IPS-NIHi7 (cell line): Measurements from ENCODE around the gene CEP78.
"Not testable (repeated sequence)": the region's sequence is repeated elsewhere in the genome, so short reads cannot be mapped to it uniquely, and the experiment has no call there.

Experiments
- DNase-seq: peaks from one replicate; pipeline ENCODE4 v3.0.0; 2012; ENCODE audit warnings: mixed read lengths; ENCODE audit errors: extremely low spot score

CEP78 gene, protein sequence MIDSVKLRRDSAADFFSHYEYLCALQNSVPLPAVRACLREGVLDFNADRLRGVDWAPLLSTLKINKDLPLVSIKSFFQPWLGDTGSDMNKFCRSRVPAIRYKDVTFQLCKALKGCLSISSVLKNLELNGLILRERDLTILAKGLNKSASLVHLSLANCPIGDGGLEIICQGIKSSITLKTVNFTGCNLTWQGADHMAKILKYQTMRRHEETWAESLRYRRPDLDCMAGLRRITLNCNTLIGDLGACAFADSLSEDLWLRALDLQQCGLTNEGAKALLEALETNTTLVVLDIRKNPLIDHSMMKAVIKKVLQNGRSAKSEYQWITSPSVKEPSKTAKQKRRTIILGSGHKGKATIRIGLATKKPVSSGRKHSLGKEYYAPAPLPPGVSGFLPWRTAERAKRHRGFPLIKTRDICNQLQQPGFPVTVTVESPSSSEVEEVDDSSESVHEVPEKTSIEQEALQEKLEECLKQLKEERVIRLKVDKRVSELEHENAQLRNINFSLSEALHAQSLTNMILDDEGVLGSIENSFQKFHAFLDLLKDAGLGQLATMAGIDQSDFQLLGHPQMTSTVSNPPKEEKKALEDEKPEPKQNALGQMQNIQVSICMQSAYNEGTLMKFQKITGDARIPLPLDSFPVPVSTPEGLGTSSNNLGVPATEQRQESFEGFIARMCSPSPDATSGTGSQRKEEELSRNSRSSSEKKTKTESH

DNA sequence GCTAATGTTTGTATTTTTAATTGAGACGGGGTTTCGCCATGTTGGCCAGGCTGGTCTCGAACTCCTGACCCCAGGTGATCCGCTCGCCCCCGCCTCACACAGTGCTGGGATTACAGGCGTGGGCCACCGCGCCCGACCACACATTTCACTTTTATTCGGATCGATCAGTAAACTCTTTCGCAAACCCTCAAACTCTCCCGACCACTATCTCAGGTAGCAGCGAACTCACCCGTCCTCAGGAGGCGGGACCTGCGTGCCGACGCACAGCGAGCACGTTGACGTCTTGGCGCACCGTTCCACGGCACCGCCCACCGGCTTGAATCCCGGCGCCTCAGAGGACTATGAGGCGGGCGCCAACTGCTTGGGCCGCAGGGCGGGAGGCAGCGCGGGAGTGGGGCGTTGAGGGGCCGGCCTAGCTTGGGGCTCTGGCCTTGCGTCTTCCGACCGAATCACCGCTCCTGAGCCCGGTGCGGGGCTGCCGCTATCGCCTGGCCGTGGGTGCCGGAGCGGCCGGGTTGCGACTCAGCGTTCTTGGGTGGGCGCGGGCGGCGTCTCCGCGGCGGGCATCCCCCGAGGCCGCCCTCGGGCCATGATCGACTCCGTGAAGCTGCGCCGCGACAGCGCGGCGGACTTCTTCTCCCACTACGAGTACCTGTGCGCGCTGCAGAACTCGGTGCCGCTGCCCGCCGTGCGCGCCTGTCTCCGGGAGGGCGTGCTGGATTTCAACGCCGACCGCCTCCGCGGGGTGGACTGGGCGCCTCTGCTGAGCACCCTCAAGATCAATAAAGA is at the start of gene CEP78:
CEP78 (plus strand) TSS at position 314 of the 789 bp plus-strand sequence; CDS start at position 590, 276 bp downstream.
- DNase-seq, result peak; percentile 98

DNA sequence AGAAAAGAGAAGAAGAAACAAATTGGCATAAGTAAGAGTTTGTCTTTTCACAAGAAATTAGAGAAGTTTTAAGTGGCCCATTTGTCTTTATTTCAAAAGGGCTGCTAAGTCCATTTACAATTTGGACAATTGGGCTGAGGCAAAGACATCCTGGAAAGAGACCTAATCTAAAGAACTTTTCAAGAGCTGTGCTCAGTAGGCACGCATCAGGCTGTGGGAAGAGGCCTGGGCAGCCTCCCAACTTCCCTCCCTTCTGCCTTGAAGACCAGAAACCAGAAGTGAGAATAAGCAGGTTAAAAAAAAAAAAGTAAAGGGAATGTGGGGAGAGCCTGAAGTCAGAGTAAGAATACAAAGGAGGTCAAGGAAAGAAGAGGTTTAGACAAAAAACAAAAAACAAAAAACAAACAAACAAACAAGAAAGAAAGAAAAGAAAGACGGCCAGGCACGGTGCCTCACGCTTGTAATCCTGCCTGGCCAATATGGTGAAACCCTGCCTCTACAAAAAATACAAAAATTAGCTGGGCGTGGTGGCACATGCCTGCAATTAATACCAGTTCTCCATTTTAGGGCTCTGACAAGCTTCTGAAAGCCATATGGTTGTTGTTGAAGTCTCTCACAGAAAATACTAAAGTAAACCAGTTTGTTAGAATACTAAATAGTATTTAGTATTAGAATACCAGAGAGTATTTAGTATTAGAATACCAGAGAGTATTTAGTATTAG is 48.0 kb upstream of the CEP78 start:
- no peak for DNase-seq

DNA sequence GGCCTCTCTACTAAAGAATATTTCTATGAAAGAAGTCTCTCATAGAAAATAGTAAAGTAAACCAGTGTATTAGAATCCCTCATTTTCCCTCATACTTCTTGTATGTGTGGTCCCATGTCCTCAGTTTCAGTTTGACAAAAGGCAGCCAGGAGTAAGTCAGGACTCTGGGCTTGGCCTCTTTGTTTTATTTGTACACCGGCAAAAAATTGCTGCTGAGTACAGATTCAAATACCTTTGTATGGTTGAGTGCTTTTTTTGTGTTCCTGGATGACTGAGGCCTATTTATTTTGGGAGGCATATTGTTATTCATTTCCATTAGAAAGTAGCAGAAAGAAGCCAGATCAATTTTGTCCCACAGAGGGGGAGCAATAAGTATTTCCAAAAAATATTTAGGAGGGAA is 47.3 kb upstream of the CEP78 start:
- DNase-seq, result no peak

DNA sequence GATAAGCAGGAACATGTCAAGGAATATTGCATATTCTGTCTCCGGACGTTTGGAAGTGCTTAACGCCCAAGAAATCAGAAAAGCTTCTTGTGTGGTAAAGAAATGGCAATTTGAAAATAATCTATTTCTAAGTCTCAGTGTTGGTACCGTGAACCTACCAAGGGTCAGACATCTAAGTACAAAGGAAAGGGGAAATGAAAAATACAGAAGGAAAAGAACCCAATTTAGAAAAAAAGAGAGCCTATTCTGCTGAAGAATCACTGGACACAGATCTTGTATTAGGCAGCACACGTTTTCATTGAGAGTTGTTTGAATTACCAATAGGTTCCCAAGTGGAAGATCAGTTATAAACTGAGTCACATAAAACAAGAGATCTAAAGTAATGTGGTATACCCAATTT is 46.9 kb upstream of the CEP78 start:
- DNase-seq, result no peak

GRCh38 chr9:78189461-78189860 is 46.4 kb upstream of the CEP78 start:
- DNase-seq, result no peak

GRCh38 chr9:78191931-78192330 is 43.9 kb upstream of the CEP78 start:
- DNase-seq, result no peak

DNA sequence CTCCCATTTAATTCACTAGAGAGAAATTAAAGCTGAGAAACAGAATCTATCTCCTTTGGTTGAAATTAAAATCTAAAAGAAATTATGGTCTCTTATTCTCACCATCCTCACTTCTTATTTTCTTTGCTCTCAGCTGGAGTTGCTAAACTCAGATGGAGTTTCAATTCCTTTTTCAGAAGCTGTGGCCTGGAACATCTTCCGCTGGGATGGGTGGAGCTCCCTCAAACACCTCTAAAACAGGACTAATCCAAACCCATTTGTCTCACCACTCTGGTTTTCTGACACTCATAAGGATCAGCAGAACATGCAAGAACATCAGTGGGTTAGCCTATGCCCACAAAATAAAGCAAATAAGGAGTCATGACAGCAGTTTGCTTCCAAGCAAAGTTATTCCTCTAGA is 39.6 kb upstream of the CEP78 start:
- no peak for DNase-seq

DNA sequence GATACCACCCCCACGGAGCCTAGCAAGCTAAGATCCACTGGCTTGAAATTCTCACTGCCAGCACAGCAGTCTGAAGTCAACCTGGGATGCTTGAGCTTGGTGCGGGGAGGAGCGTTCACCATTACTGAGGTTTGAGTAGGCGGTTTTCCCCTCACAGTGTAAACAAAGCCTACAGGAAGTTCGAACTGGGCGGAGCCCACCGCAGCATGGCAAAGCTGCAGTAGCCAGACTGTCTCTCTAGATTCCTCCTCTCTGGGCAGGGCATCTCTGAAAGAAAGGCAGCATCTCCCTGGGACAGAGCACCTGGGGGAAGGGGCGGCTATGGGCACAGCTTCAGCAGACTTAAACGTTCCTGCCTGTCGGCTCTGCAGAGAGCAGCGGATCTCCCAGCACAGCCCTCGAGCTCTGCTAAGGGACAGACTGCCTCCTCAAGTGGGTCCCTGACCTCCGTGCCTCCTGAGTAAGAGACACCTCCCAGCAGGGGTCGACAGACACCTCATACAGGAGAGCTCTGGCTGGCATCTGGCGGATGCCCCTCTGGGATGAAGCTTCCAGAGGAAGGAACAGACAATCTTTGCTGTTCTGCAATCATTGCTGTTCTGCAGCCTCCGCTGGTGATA is 34.6 kb upstream of the CEP78 start:
- not testable (repeated sequence) for DNase-seq

DNA sequence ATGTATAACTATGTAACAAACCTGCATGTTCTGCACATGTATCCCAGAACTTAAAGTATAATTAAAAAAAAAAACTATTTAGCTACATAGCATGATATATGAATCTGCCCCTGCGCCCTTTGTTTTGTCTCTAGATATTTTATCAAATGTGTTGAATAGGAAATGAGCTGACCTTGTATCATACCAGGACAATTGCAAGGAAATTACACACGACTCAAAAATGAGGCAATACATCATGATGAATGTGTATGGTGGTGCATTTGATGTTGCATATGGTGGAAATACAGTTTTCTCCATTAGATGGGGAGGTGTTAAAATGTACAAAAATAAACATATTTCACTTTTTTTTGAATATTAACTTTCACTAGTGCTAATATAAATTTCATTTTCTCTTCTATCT is 28.6 kb upstream of the CEP78 start:
- DNase-seq, result no peak

DNA sequence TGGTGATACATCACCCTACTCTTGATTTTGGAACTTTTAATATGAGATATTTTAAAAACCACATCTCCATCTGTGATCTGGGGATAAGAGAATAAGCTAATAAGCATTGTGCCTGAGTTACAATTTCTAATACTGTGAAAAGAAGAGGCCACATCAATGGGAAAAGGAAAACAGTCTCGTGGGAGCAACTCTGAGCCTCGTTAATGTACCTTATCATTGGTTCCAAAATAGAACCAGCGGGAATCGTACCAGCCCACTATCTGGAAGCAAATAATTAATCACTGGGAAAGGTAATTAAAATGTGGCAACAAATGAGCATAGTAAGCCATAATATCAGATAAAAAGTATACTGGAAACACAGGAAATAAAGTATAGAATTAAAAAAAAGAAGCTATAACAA is 28.0 kb upstream of the CEP78 start:
- no peak for DNase-seq

DNA sequence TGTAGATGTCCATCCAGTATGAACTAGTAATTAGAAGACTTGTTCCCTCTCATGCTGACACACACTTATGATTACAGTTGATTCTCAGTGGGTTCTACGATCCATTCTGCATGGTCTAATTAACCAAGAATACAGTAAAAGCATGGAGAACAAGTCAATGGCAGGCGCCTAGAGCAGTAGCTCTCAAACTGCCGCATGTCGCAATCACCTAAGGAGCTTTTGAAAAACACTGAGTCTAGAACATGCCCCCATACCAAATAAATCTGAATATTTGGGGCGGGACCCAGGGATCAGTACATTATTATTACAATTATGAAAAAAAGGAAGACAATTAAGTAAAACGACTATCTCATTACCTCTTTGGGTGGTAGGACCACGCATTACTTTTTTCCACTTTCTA is 26.7 kb upstream of the CEP78 start:
- no peak for DNase-seq

DNA sequence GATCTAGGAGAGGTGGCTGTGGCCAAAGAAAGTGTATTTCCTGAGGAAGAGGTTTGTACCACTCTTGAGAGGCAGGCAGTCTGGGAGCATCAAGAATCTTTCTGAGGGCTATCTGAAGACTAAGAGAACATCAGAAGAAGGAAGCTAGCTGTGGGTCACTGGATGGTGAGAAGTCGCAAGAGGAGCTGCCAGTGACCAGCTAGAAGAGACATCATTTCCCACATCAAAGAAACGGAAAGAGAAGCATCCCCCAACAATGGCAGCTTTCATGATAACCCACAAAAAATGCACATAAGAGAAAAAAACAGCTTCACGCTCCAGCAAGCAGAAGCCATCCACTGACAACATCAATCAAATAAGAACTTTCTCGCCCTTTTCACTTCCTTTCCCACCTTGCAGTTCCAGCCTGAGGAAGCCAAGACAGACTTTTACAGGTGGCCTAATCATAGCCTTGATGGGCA is 25.0 kb upstream of the CEP78 start:
- no peak for DNase-seq

- no peak for DNase-seq
These were observed 23.0 kb upstream of the CEP78 start for GRCh38 chr9:78212868-78213267.

DNA sequence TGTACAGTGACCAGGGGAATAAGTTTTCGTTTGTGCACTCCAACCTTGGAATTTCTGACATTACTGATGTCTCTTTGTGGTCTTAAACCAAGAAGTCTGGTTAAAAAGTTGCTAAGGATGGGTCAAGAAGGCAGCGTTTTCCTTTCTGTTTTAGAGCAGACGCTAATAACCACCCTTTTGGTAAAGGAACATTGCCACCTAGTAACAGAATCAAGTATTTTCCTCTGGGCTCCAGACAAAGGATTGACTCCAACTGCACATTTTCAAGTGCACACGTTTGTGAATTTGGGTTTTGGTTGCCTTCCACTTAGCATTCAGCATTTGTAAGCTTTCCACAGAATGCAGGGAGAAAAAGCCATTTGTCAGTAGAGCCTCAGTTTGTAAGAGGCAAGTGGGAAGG is 22.2 kb upstream of the CEP78 start:
- DNase-seq, result peak; percentile 35

- no peak for DNase-seq
These were observed 21.4 kb upstream of the CEP78 start for GRCh38 chr9:78214492-78214891.

GRCh38 chr9:78215706-78216105 is 20.2 kb upstream of the CEP78 start:
- DNase-seq, result no peak

DNA sequence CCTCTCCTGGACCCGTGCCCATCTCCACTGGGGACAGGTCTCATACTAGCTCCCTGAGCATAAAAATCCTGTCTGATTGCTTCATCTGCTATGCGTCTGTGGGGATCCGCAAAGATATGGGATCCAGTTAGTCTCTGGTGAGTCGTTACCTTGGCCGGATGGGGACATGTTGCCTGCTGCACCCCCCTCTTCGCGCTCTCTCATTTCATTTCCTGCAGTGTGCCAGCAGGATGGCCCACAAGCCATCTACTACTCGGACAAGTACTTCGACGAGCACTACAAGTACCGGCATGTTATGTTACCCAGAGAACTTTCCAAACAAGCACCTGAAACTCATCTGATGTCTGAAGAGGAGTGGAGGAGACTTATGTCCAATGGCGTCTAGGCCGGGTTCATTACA is 17.0 kb upstream of the CEP78 start:
- DNase-seq, result no peak

DNA sequence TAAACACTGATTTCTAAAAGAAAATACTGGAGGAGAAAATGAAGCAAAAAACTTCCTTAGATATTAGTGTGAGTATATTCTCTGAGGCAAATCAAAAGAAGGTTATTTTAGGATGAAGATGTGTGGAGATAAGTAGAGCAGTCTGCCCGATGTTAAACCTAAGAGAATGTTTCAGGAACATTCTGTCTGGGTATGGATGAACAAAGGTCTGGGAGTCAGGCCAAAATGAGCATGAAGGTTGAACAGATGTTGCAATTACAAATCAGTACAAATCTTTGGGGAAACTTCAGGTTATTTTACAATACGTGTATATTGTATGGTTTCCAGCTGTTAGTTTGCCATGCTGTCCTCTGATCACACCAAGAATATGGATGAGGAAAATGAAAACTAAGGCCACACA is 14.4 kb upstream of the CEP78 start:
- no peak for DNase-seq

- DNase-seq, result not testable (repeated sequence)
These were observed 14.0 kb upstream of the CEP78 start for GRCh38 chr9:78221841-78222240.

- no peak for DNase-seq
These were observed 5.1 kb upstream of the CEP78 start for GRCh38 chr9:78230761-78231160.

- not testable (repeated sequence) for DNase-seq
These were observed 3.4 kb upstream of the CEP78 start for GRCh38 chr9:78232471-78232870.
